IMR-90 (cell line): ENCODE data around the gene AXIN2. TPM values are rescaled to one million over a fixed set of nuclear protein-coding genes. Genes with fewer than 3 reads are reported as not detected.

Source experiments
- ATAC-seq: fragments of 200-7000 bp; cut with Tn5 transposase; 2 replicates; pipeline ENCODE4 v1.9.1; 2020; ENCODE audit warnings: low read depth, mild to moderate bottlenecking, moderate library complexity
- BruUV-seq: library from RNA; stranded (reverse); fragments of 400-500 nt; replicated peaks from 2 replicates; lab custom pipeline; 2021; lab: Mats Ljungman, UMichigan
- CTCF ChIA-PET: fragments of 300-600 bp; formaldehyde crosslinking; extraction: SDS; loops from one replicate; lab custom pipeline; 2021; ENCODE audit warnings: antibody characterized with exemption; lab: Yijun Ruan, JAX
- POLR2A ChIA-PET: fragments of 300-600 bp; sonication (Branson Sonifier 250); formaldehyde crosslinking; loops from one replicate; lab custom pipeline; 2022; ENCODE audit warnings: antibody characterized with exemption; ENCODE audit not compliant: unreplicated experiment; lab: Charles Lee
- DNase-seq: peaks from one replicate; pipeline ENCODE4 v3.0.0; 2013
- H2AFZ ChIP-seq: replicated peaks from 2 replicates; pipeline ENCODE3; 2013; ENCODE audit warnings: low read length, mild to moderate bottlenecking; ENCODE audit not compliant: poor library complexity
- H2AK5ac ChIP-seq: 2 replicates; pipeline ENCODE4 v1.6.1; 2013; ENCODE audit warnings: low read depth, low read length, inconsistent platforms
- H2AK9ac ChIP-seq: replicated peaks from 2 replicates; pipeline ENCODE3; 2013; ENCODE audit warnings: mild to moderate bottlenecking, low read depth, low read length, moderate library complexity; ENCODE audit not compliant: poor library complexity
- H2BK120ac ChIP-seq: 2 replicates; pipeline ENCODE4 v1.6.1; 2013; ENCODE audit warnings: low read depth, low read length, inconsistent platforms
- H2BK15ac ChIP-seq: 3 replicates; pipeline ENCODE4 v1.6.1; 2013; ENCODE audit warnings: low read depth, low read length, inconsistent platforms
- H2BK20ac ChIP-seq: 2 replicates; pipeline ENCODE4 v1.6.1; 2013; ENCODE audit warnings: low read depth, mild to moderate bottlenecking, inconsistent platforms, low read length, moderate library complexity
- H2BK5ac ChIP-seq: 2 replicates; pipeline ENCODE4 v1.6.1; 2013; ENCODE audit warnings: mild to moderate bottlenecking, low read depth, low read length, inconsistent platforms; ENCODE audit not compliant: poor library complexity, severe bottlenecking
- H3K14ac ChIP-seq: replicated peaks from 2 replicates; pipeline ENCODE4 v1.6.1; 2013; ENCODE audit warnings: low read depth, low read length, inconsistent platforms
- H3K18ac ChIP-seq: 2 replicates; pipeline ENCODE4 v1.6.1; 2013; ENCODE audit warnings: low read depth, low read length, control low read depth
- H3K23ac ChIP-seq: 2 replicates; pipeline ENCODE4 v1.6.1; 2013; ENCODE audit warnings: low read depth, low read length, inconsistent platforms
- H3K27ac ChIP-seq: 2 replicates; pipeline ENCODE4 v1.5.1; 2013; ENCODE audit warnings: mild to moderate bottlenecking, control low read depth, low read length; ENCODE audit not compliant: insufficient read depth
- H3K27me3 ChIP-seq: 2 replicates; pipeline ENCODE4 v1.6.1; 2013; ENCODE audit warnings: low read length; ENCODE audit not compliant: control insufficient read depth, insufficient read depth
- H3K36me3 ChIP-seq: 2 replicates; pipeline ENCODE4 v1.6.1; 2013; ENCODE audit warnings: low read length, mixed read lengths; ENCODE audit not compliant: control insufficient read depth, insufficient read depth
- H3K4ac ChIP-seq: 2 replicates; pipeline ENCODE4 v1.6.1; 2013; ENCODE audit warnings: low read depth, low read length, inconsistent platforms
- H3K4me1 ChIP-seq: 2 replicates; pipeline ENCODE4 v1.6.1; 2013; ENCODE audit warnings: low read length, mixed read lengths; ENCODE audit not compliant: control insufficient read depth, insufficient read depth
- H3K4me2 ChIP-seq: 2 replicates; pipeline ENCODE4 v1.6.1; 2013; ENCODE audit warnings: low read depth, mild to moderate bottlenecking, control low read depth, low read length, moderate library complexity
- H3K4me3 ChIP-seq: 2 replicates; pipeline ENCODE4 v1.5.1; 2013; ENCODE audit warnings: low read depth, mild to moderate bottlenecking, control low read depth, low read length, moderate library complexity; ENCODE audit not compliant: insufficient read depth
- H3K56ac ChIP-seq: 2 replicates; pipeline ENCODE4 v1.6.1; 2013; ENCODE audit warnings: low read length, inconsistent platforms; ENCODE audit not compliant: insufficient read depth; ENCODE audit errors: extremely low read depth
- H3K79me1 ChIP-seq, 2 experiments: 2 replicates each; pipeline ENCODE4 v1.6.1; 2013; ENCODE audit warnings: low read length in 2 of 2, inconsistent platforms in 1 of 2, low read depth in 1 of 2
- H3K9ac ChIP-seq: 2 replicates; pipeline ENCODE4 v1.6.1; 2013; ENCODE audit warnings: low read depth, low read length, control low read depth
- H3K9me1 ChIP-seq: 2 replicates; pipeline ENCODE4 v1.6.1; 2013; ENCODE audit warnings: low read length, inconsistent platforms; ENCODE audit not compliant: insufficient read depth
- H3K9me3 ChIP-seq: 2 replicates; pipeline ENCODE4 v1.6.1; 2013; ENCODE audit warnings: low read length; ENCODE audit not compliant: control insufficient read depth, insufficient read depth
- H4K20me1 ChIP-seq: 2 replicates; pipeline ENCODE4 v1.6.1; 2013; ENCODE audit warnings: low read length, inconsistent platforms; ENCODE audit not compliant: insufficient read depth
- H4K5ac ChIP-seq: 2 replicates; pipeline ENCODE4 v1.6.1; 2013; ENCODE audit warnings: mild to moderate bottlenecking, low read depth, low read length, control low read depth
- H4K8ac ChIP-seq, 2 experiments: 2 replicates each; pipeline ENCODE4 v1.6.1; 2013; ENCODE audit warnings: low read depth in 2 of 2, low read length in 2 of 2, control low read depth in 1 of 2, inconsistent platforms in 1 of 2
- H4K91ac ChIP-seq: 2 replicates; pipeline ENCODE4 v1.6.1; 2013; ENCODE audit warnings: low read depth, low read length, inconsistent platforms; ENCODE audit not compliant: insufficient read depth
- BHLHE40 ChIP-seq: fragments of 150-350 bp; IDR thresholded peaks from 2 replicates; pipeline ENCODE4 v1.6.1; 2016; ENCODE audit warnings: mild to moderate bottlenecking, low read depth, low read length
- CEBPB ChIP-seq: IDR thresholded peaks from 2 replicates; pipeline ENCODE4 v1.6.1; 2012; ENCODE audit warnings: low read depth, low read length, improper control_type of control experiment
- CHD1 ChIP-seq: IDR thresholded peaks from 2 replicates; pipeline ENCODE4 v1.6.1; 2012; ENCODE audit warnings: low read depth, low read length, improper control_type of control experiment
- CTCF ChIP-seq: conservative IDR thresholded peaks from 2 replicates; pipeline ENCODE4 v1.5.1; 2012; ENCODE audit warnings: mild to moderate bottlenecking, low read depth, low read length, improper control_type of control experiment
- ELK1 ChIP-seq: fragments of 150-350 bp; IDR thresholded peaks from 2 replicates; pipeline ENCODE4 v1.6.1; 2016; ENCODE audit warnings: low read depth, mild to moderate bottlenecking, low read length, moderate library complexity, borderline replicate concordance
- FOS ChIP-seq: fragments of 150-350 bp; IDR thresholded peaks from 2 replicates; pipeline ENCODE4 v1.6.1; 2016; ENCODE audit warnings: low read depth, low read length
- MAFK ChIP-seq: IDR thresholded peaks from 2 replicates; pipeline ENCODE4 v1.6.1; 2012; ENCODE audit warnings: low read depth, low read length, improper control_type of control experiment
- MAZ ChIP-seq: IDR thresholded peaks from 2 replicates; pipeline ENCODE4 v1.6.1; 2012; ENCODE audit warnings: low read depth, mild to moderate bottlenecking, low read length, improper control_type of control experiment, moderate library complexity, borderline replicate concordance
- MXI1 ChIP-seq: IDR thresholded peaks from 2 replicates; pipeline ENCODE4 v1.6.1; 2012; ENCODE audit warnings: low read depth, mild to moderate bottlenecking, low read length, moderate library complexity, borderline replicate concordance
- NFE2L2 ChIP-seq: fragments of 150-350 bp; IDR thresholded peaks from 2 replicates; pipeline ENCODE4 v1.6.1; 2016; ENCODE audit warnings: low read depth, mild to moderate bottlenecking, low read length
- POLR2A ChIP-seq: IDR thresholded peaks from 2 replicates; pipeline ENCODE4 v1.6.1; 2012; ENCODE audit warnings: mild to moderate bottlenecking, low read depth, low read length
- RAD21 ChIP-seq: IDR thresholded peaks from 2 replicates; pipeline ENCODE4 v1.6.1; 2012; ENCODE audit warnings: low read length, improper control_type of control experiment
- RCOR1 ChIP-seq: IDR thresholded peaks from 2 replicates; pipeline ENCODE4 v1.6.1; 2012; ENCODE audit warnings: mild to moderate bottlenecking, low read length, improper control_type of control experiment; ENCODE audit not compliant: insufficient replicate concordance
- RFX5 ChIP-seq: IDR thresholded peaks from 2 replicates; pipeline ENCODE4 v1.8.0; 2012; ENCODE audit warnings: low read depth, mild to moderate bottlenecking, low read length, moderate library complexity
- SMC3 ChIP-seq: fragments of 150-350 bp; IDR thresholded peaks from 2 replicates; pipeline ENCODE4 v1.6.1; 2016; ENCODE audit warnings: low read depth, mild to moderate bottlenecking, antibody characterized with exemption, low read length, moderate library complexity
- USF2 ChIP-seq: fragments of 150-350 bp; IDR thresholded peaks from 2 replicates; pipeline ENCODE4 v1.6.1; 2017; ENCODE audit warnings: mild to moderate bottlenecking, antibody characterized with exemption, low read length, low read depth
- WGBS, 2 experiments: methylation state at CpG; one replicate each; pipeline versions ENCODE4 v1.1.5 to v1.1.7; 2013; ENCODE audit warnings: missing lambda C conversion rate in 2 of 2; ENCODE audit not compliant: insufficient read length in 1 of 2; ENCODE audit errors: extremely low coverage in 2 of 2; 5-methylcytosine and 5-hydroxymethylcytosine counted together
- dilution Hi-C: fragments of 300-500 bp; cut with HindIII; formaldehyde crosslinking; loops from one replicate; pipeline ENCODE4 v1.14.3; 2018; ENCODE audit warnings: low sequenced_read_pairs; ENCODE audit not compliant: unreplicated experiment
- in situ Hi-C: fragments of 300-500 bp; cut with MboI; formaldehyde crosslinking; loops from 3 replicates; pipeline ENCODE4 v1.14.3; 2019; ENCODE audit warnings: low sequenced_read_pairs, inconsistent platforms, mixed read lengths
- intact Hi-C: fragments of 100-400 bp; cut with micrococcal nuclease; formaldehyde crosslinking; loops from 2 replicates; pipeline ENCODE4 v1.10.0; 2022
- polyA plus RNA-seq, 3 experiments: library from polyadenylated mRNA; depleted of rRNA; stranded (reverse); fragments of >200 nt; gene quantifications; 2 replicates each; pipeline ENCODE4 v1.2.3, GENCODE V29; 2012; ENCODE audit warnings: low replicate concordance in 1 of 3
- total RNA-seq: library from RNA; depleted of rRNA; stranded (reverse); fragments of >200 nt; gene quantifications from 2 replicates; pipeline ENCODE4 v1.2.3, GENCODE V29; 2012

AXIN2 gene
- total and polyA plus RNA-seq, 2 of the 4 experiments (the other 2 are of a cell fraction) = 0.91 to 1.8 TPM

GRCh38 chr17:65558311-65558682 is 3.2 kb downstream of the AXIN2 start:
- DNase-seq = no peak
- no peak overlapping the region for H3K4me3 ChIP-seq

More at GRCh38 chr17:65558311-65558682, 3.2 kb downstream of the AXIN2 start:
- ATAC-seq = no peak
- WGBS, 2 experiments = 55% methylated on average over 8 of the region's 15 CpGs; no CpG with 5 or more reads in 1 of the 2 experiments
- no peak overlapping the region for H2AK9ac ChIP-seq
- H3K27ac ChIP-seq = no peak overlapping the region
- no peak overlapping the region for H3K14ac ChIP-seq
- peaks cover 30% of the 10 kb centered on the region; the same call in 1 of the 2 replicates for H4K20me1 ChIP-seq
- peaks cover 15% of the 10 kb centered on the region for H3K27me3 ChIP-seq
- H3K9me1 ChIP-seq = no peaks in the 10 kb centered on the region; the same call in 1 of the 2 replicates
- H3K36me3 ChIP-seq = peaks cover 10% of the 10 kb centered on the region; the same call in 1 of the 2 replicates
- CTCF ChIA-PET = no interaction called here
- no peak overlapping the region for H2BK15ac ChIP-seq
- H2AFZ ChIP-seq = no peak overlapping the region
- H3K9ac ChIP-seq = no peak overlapping the region
- in situ Hi-C loops = loop anchor here (5.0 to 25.0 kb wide), 2 partner anchors 266 to 604 kb away; no protein-coding TSS in a partner anchor
- H2BK20ac ChIP-seq = no peak overlapping the region
- H2BK120ac ChIP-seq = no peak overlapping the region
- no peak overlapping the region for H3K4ac ChIP-seq
- H2AK5ac ChIP-seq = no peak overlapping the region
- peaks cover 15% of the 10 kb centered on the region for H3K4me1 ChIP-seq
- intact Hi-C loops = loop anchor here (5.0 kb wide), 1 partner anchor 281 kb away; no protein-coding TSS in a partner anchor
- H3K23ac ChIP-seq = no peak overlapping the region
- H3K18ac ChIP-seq = no peak overlapping the region
- no peak overlapping the region for H4K91ac ChIP-seq
- no peak overlapping the region for H4K8ac ChIP-seq
- H3K4me2 ChIP-seq = no peak overlapping the region
- no peak overlapping the region for H4K5ac ChIP-seq
- dilution Hi-C loops = no loop called here
- no peak for TF ChIP-seq SMC3
- TF ChIP-seq RCOR1 = no peak
- TF ChIP-seq CTCF = no peak
- no peak for TF ChIP-seq MAFK
- TF ChIP-seq NFE2L2 = no peak
- TF ChIP-seq POLR2A = no peak
- no peak for TF ChIP-seq ELK1
- no peak for TF ChIP-seq CEBPB
- TF ChIP-seq RFX5 = no peak
- TF ChIP-seq MXI1 = no peak
- no peak for TF ChIP-seq USF2
- TF ChIP-seq BHLHE40 = no peak
- no peak for TF ChIP-seq RAD21
- TF ChIP-seq FOS = no peak
- no peak for TF ChIP-seq CHD1
- no peak for TF ChIP-seq MAZ
- no peak overlapping the region for H2BK5ac ChIP-seq
- BruUV-seq = no TSS peak
- POLR2A ChIA-PET = no interaction called here
- no peak overlapping the region for H3K56ac ChIP-seq
- 0 out of 4 replicates have a peak, but pooled peaks cover 0 to 4% of the 10 kb centered on the region in 2 experiments for H3K79me1 ChIP-seq
- H3K9me3 ChIP-seq = no peaks in the 10 kb centered on the region
